Myocyte (in vitro differentiated cells): ENCODE data around the gene UBE2V1. TPM values are rescaled to one million over a fixed set of nuclear protein-coding genes. Genes with fewer than 3 reads are reported as not detected.
"Not testable (repeated sequence)": the region's sequence is repeated elsewhere in the genome, so short reads cannot be mapped to it uniquely, and the experiment has no call there.

Experiments used
- DNase-seq: peaks from one replicate; pipeline ENCODE4 v3.0.0-alpha.2; 2012; ENCODE audit warnings: low read depth
- total RNA-seq: library from RNA; depleted of rRNA; stranded (reverse); fragments of >200 nt; gene quantifications from 2 replicates; pipeline ENCODE4 v1.2.3, GENCODE V29; 2014

UBE2V1 gene
- total RNA-seq, 1 donor from 2014 or later, result 86.8 TPM

DNA sequence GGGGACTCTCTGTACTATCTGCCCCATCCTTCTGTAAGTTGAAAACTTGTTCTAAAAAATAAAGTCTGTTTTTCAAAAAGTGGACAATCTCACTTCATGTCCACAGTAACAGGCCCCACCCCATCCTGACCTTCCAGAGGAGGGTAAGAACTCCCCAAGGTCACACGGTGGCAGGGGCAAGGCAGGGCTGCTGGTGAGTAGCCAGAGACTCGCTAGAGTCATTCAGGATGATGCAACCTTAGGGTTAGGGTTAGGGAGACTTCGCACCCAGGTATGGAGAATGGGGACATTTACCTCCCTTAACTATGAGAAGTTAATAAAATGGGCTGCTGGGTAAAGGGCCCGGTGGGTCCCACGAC, 25.1 kb upstream of the UBE2V1 start:
- DNase-seq, result no peak

DNA sequence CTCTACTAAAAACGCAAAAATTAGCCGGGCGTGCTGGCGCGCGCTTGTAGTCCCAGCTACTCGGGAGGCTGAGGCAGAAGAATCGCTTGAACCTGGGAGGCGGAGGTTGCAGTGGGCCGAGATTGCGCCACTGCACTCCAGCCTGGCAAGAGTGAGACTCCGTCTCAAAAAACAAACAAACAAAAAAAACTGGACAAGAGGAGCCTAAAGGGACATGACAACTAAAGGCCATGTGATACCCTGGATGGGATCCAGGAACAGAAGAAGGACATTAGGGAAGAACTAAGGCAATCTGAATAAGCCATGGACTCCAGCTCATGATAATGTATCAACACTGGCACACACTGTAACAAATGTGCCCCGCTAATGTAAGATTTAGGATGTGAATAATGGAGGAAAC, 24.8 kb upstream of the UBE2V1 start:
- not testable (repeated sequence) for DNase-seq

DNA sequence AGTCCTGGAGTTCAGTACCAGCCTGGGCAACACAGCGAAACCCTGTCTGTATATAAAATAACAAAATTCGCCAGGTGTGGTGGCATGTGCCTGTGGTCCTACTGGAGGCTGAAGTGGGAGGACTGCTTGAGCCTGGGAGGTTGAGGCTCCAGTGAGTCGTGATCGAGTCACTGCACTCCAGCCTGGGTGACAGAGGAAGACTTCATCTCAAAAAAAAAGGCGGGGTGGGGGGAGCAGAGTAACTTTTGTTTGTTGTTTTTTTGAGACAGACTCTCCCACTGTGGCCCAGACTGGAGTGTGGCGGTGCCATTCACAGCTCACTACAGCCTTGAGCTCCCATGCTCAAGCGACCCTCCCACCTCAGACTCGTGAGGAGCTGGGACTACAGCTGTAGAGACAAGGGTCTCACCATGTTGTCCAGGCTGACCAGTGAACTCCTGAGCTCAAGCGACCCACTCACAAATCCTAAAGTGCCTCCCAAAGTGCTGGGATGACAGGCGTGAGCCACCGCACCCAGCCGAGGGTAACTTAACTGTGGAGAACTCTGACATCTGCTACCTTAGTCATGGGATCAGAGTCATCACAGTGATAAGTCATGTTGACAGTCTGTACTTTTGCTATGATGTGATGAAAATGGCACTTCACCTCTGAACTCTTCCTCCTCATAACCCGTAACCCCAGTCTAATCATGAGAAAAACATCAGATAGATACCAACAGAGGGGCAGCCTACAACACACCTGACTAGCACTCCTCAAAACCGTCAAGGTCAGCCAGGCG, 24.1 kb upstream of the UBE2V1 start:
- DNase-seq, result no peak

DNA sequence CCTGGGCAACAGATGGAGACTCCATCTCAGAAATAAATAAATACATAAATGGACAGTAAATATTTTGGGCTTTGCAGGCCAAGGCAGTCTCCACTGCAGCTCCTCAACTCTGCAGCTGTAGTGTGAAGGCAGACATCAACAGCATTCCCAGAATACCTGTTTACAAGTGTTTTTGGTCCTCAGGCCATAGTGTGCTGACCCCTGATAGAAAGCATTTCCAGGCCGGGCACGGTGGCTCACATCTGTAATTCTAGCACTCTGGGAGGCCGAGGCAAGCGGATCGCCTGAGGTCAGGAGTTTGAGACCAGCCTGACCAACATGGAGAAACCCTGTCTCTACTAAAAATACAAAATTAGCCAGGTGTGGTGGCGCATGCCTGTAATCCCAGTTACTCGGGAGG, 22.2 kb upstream of the UBE2V1 start:
- not testable (repeated sequence) for DNase-seq

DNA sequence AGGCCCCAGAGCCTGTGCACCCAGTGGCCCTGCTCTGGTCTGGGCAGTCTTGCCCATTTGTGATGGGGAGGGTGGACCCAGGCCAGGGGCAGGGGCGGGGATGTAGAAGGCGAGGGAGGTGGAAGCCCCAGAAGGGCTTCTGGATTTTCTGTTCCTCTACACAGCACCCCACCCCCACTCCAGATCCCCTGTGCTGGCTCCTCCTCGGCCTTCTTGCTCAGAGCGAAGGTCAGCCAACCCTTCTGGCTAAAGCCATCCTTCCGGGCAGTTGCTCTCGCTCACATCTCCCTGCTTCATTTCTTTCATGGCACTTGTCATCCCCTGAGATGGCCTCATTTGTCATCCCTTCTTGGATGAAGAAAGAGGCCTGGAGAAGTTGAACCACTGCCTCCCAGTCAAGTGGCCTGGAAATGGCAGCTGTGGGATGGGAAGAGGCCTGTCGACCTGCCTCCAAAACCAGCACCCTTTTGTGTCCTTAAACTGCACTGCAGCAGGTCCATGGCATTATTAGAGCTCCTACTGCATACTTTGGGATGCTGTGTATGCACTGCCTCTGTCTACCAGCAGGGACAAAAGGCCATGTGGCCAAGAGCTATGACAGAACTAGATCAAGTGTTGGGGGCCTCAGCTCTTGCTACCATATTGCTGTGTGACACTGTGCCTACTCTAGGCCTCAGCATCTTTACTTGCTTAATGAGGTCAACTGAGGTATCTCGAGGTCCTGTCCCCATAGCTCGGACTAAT, 20.7 kb upstream of the UBE2V1 start:
- DNase-seq, result no peak

DNA sequence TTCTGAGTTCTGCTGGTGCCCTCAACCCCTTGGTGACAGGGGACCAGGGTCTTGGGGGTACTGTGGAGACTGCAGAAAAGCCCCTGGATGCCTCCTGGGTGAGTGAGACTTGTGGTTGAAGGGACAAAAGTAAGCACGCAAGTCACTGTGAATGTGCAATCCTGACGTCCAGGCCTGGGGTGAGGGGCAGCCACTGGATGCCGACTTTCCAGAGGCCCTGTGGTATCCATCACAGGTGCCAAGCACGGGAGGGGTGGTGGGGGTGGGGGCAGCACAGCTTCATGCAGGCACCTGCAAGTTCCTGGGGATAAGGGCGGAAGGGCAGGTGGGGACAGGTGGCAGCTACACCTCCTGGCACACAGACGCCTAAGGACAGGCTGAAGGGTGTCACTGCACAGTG, 20.1 kb upstream of the UBE2V1 start:
- no peak for DNase-seq

DNA sequence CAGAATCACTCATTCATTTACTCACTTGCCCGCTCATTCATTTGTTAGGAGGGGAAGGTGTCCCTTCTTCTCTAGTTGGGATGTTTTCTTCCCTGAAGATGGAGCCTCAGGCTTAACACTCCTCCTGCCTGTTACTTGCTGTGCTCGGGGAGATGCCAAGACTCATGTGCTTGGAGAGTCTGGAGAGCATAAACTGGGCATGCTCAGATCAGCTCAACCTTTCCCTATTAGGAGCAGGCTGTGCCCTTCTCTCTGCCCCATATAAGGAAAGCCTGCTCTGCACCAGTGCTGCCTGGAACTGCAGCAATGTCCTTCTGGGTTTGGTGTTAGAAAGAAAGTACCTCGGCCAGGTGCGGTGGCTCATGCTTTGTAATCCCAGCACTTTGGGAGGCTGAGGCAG, 18.0 kb upstream of the UBE2V1 start:
- no peak for DNase-seq

DNA sequence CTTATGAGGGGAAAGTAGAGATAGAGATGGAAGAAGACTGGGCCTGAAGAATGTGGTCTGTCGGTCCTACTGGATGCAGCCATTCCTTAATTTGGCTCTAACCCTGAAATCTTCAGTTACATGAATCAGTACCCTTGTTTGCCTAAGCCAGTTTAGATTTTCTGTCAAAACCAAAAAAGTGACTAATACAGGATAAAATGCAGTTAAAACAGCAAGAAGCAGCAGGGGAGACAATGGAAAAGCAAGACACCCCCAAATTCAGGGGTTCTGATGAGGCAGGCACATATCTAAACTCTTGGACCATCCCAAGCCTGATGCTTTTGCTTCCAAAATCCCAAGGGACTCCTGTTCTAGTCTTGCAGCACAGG, 17.4 kb upstream of the UBE2V1 start:
- no peak for DNase-seq

DNA sequence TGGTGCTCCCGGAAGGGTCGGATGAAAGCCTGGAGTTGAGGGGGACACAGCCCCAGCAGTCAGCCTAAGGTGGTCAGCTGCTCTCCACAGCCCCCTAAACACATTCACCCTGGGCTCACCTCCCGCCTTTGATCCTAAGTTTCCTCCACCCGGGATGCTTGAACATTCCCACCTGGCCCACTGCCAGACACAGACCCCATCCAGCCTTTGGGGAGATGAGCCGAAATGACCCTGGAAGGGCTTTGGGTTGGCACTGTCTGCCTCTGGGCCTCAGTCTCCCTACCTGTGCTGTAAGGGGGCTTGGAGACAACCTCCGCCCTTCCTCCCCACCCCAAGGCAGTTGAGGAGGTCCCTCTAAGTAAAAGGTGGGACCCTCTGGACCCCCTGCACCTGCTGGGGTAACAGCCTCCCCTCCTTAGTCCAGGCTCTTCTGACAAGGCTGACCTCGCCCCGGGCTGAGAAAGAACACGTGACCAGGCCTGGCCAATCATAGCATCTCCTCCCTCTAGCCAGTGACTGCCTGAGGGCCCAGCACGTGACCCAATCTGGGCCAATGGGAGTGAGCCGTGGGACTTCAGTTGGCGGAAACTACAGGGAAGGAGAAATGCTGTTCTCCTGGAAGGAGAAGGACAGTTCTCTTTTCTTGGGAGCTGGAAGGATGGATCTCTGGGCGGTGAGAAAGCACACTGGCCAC, 16.9 kb upstream of the UBE2V1 start:
- DNase-seq, result no peak

DNA sequence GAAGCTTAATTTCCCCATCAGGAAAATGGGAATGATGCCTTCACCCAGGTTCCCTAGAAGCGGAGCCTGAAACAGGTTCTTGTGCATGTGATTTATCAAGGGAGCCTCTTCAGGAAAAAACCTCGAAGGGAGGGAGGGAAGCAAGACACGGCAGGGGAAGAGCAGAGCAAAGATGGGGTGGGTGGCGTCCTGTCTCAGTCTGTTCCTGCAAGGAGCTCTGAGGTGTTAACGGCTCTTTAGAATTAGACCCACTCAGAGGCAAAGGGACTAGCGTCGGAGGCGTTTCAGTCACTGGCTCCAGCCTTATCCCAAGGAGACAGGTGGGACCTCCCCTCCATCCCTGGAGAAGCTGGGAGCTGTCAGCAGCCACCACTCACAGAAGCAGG, 15.6 kb upstream of the UBE2V1 start:
- DNase-seq, result no peak

DNA sequence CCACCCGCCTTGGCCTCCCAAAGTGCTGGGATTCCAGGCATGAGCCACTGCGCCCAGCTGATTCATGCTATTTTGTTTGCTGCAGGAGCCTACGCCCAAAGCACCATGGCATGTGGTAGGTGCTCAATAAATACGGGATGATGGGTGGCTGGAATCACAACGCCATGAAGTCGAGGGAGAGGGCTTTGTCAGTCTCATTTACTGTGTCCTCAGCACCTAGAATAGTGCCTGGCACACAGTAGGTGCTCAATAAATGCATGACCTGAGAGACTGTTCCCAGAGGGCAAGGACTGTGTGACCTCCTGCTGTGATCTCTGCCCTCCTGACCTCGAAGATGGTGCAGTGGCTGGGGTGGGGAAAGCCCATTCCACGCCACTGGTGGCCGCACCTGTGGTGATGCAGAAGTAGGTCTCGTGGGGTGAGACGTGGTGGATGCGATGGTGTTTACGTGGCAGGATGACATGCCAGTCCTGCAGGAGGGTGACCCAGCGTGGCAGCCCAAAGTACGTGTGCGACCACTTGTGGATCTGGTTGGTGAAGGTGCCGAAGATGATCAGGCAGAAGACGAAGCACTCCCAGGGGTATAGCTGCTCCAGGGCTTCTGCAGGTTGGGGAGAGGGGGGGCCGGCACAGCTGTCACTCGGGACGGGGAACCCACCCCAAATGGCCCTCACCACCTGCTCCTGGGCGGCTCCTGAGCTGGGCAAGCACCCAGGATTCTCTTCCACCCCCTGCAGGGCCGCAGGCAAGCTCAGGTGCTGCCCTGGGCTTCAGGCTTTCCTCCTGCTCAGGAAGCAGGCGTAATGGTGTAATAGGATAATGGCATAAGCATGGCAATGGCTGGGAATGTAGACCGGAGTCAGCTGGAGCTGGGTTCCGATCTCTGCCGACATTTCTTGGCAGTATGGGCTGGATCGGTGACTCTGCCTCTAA, 14.9 kb upstream of the UBE2V1 start:
- peak; percentile 49 for DNase-seq

DNA sequence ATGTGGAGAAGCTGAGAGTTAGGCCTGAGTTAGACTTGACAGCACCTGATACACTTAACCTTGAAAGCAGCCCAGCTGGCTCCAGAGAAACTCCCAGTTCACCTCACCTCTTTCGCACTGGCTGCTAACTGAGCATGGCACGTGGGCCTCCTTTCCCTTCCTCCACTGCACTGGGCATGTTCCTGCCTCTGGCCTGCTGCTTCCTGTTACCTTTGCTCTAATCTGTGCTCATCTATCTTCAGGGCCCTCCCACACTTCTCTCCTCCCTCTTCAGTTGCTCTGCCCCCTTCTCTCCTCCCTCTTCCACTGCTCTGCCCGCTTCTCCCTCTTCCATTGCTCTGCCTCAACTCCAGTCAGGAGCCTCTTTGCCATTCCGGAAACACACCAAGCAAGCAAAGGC, 13.7 kb upstream of the UBE2V1 start:
- DNase-seq, result no peak

DNA sequence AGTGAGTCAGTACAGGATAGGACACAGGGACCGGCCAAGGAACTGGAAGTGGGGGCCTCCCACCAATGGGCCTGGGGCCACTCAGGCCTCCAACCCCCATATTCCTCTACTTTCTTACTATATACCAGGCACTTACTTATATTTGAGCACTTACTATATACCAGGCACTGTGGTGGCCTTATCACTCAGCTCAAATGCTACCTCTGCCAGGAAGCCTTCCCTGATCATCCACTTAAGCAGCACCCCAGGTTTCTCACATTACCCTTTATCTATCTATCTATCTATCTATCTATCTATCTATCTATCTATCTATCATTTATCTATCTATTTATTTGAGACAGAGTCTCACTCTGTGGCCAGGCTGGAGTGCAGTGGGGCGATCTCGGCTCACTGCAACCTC, 12.3 kb upstream of the UBE2V1 start:
- no peak for DNase-seq

DNA sequence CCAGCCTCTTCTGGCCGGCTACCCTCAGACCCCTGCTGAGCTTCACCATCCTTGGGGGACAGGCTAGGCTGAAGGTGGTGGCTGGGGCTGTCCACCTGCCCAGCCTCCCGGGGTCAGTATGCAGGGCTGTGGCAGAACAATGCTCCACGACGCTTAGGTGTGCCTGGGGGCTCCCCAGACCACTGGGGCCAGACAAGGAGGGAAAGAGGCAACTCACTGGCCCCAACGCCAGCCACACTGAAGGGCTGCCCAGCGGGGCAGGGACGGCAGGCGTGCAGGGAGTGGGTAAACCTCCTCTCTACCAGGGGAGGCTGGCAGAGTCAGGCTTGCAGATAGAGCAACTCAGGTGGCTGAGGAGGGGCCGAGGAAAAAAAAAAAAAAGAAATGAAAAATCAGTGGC, 11.5 kb upstream of the UBE2V1 start:
- DNase-seq, result no peak

DNA sequence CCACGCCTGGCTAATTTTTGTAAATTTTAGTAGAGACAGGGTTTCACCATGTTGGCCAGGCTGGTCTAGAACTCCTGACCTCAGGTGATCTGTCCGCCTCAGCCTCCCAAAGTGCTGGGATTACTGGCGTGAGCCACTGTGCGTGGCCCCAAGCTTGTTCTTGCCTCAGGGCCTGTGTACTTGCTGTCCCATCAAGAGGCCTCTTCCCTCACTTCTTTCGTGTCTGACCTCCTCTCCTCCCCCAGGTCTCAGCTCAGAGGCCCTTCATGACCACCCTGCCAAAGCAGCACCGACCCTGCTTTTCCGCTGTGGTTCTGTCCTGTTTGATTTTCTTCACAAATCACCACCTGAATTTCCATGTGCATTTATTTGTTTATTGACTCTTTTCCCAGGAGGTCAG, 10.5 kb upstream of the UBE2V1 start:
- no peak for DNase-seq

DNA sequence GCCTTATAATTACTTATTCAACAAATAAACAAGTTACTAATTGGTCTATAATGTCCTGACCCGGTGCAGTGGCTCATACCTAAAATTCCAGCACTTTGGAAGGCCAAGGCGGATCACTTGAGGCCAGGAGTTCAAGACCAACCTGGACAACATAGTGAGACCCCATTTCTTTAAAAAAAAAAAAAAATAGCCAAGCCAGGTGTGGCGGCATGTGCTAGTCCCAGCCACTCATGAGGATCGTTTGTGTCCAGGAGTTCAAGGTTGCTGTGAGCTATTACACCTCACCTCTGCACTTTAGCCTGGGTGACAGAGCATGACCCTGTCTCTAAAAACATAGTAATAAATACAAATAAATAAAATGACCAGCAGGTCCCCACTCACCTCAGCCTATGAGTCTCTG, 9.8 kb upstream of the UBE2V1 start:
- no peak for DNase-seq

DNA sequence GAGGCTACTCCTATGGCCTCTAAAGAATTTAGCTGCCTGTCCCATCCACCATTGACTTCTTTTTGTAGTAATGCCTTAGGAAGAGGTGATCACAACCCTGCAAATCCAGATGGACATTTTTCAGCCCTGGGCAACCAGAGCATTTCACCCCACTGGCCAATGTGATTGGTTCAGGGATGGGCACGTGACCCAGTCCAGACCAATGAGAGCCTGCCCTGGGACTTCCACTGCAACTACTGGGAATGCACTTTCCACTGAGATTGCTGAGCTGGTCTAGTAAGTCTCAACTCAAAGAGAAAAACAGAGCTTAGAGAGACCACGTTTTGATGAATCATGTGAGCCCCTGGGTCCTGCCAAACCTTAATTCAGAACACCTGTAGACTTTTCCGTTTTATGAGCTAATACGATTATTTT, 8.9 kb upstream of the UBE2V1 start:
- peak; percentile 73 for DNase-seq

DNA sequence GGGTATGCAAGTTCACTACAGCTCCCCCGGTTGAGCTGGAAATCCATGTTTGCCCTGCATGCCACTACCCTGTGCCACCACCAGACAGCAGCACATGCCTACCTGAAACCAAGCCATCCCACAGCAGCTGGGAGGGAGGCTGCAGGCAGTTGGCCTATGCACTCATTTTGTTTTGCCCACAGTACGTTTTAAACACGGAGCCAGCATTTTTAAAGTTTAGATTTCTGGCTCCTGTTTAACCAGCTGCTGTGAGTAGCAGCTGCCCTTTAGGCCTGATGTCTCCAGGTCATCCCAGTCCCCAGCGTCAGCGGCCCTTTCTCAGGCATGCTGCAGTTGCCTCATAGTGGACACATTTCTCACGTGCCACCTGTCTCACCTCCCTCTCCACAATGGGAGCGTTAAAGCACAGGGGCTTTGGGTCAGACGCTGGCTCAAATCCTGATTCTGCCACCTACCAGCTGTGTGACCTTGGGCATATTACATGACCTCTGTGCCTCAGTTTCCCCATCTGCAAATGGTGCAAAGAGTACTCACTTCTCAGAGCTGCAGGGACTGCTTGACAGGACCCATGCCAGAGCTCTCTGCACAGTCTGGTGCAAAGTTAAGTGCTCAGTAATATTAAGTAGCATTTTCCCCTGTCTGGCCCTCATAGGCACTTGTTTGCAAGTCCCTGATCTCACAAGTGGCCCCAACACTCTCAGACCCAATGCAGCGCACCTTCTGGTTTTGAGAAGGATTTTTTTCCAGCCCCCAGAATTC, 8.2 kb upstream of the UBE2V1 start:
- peak; percentile 97 for DNase-seq

DNA sequence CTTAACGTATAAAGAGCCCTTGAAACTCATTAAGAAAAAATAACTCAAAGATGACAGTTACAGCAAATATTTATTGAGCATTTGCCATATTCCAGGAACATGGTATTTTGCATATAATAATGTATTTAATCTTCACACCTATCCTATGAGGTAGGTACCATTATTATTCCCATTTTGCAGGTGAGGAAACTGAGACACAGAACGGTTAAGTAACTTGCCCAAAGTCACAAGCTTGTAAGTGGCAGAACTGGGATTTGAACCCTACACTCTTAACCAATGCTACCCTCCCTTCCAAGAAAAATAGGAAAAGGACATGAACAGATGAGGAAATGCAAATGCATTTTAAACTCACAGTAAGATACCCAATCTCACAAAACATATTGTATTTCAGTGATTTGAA, 5.3 kb upstream of the UBE2V1 start:
- no peak for DNase-seq

DNA sequence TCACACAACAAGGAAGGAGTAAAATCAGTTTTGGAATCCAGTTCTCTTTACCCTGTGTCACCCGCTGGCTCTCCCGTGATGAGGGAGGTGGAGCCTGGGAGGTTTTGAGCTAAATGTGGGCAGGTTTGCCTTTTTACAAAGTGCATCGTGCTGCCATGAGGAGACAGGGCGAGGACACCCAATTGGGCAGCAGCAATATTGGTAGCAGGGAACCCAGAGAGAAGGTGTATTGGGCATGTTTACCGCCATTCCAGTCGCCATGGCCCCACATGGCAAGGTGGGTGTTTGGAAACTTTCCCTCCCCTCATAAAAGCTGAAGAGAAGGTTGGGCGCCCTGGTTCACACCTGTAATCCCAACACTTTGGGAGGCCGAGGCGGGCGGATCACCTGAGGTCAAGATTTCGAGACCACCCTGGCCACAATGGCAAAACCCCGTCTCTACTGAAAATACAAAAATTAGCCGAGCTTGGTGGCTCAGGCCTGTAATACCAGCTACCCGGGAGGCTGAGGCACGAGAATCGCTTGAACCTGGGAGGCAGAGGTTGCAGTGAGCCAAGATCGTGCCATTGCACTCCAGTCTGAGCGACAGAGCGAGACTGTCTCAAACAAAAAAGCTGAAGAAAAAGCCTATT, 3.5 kb upstream of the UBE2V1 start:
- DNase-seq, result no peak
